Measurements from ENCODE around the gene SEC24D.
"Not testable (repeated sequence)": the region's sequence is repeated elsewhere in the genome, so short reads cannot be mapped to it uniquely, and the experiment has no call there.

SEC24D gene

GRCh38 chr4:118810991-118811764 lies 24.7 kb downstream of the SEC24D start:
- DNase-seq (ENCODE audit: low spot score): no peak

- no peak for DNase-seq (ENCODE audit: low spot score)
Observed at GRCh38 chr4:118807659-118808058, 28.3 kb downstream of the SEC24D start.

GRCh38 chr4:118803253-118803652 lies 32.7 kb downstream of the SEC24D start:
- no peak for DNase-seq (ENCODE audit: low spot score)

- DNase-seq (ENCODE audit: low spot score): no peak
Observed at GRCh38 chr4:118801895-118802575, 33.9 kb downstream of the SEC24D start.

- no peak for DNase-seq (ENCODE audit: low spot score)
Observed at GRCh38 chr4:118799231-118799942, 36.5 kb downstream of the SEC24D start.

- no peak for DNase-seq (ENCODE audit: low spot score)
Observed at GRCh38 chr4:118798658-118799057, 37.3 kb downstream of the SEC24D start.

GRCh38 chr4:118797558-118798142 lies 38.3 kb downstream of the SEC24D start:
- DNase-seq (ENCODE audit: low spot score): no peak

GRCh38 chr4:118791690-118792446 lies 44.1 kb downstream of the SEC24D start:
- not testable (repeated sequence) for DNase-seq (ENCODE audit: low spot score)

- no peak for DNase-seq (ENCODE audit: low spot score)
Observed at GRCh38 chr4:118790544-118790943, 45.4 kb downstream of the SEC24D start.

- DNase-seq (ENCODE audit: low spot score): no peak
Observed at GRCh38 chr4:118788911-118789310, 47.0 kb downstream of the SEC24D start.

GRCh38 chr4:118787844-118788380 lies 48.0 kb downstream of the SEC24D start:
- no peak for DNase-seq (ENCODE audit: low spot score)

- DNase-seq (ENCODE audit: low spot score): no peak
Observed at GRCh38 chr4:118784776-118785175, 51.1 kb downstream of the SEC24D start.

- no peak for DNase-seq (ENCODE audit: low spot score)
Observed at GRCh38 chr4:118783887-118784286, 52.0 kb downstream of the SEC24D start.

GRCh38 chr4:118782886-118783285 lies 53.0 kb downstream of the SEC24D start:
- not testable (repeated sequence) for DNase-seq (ENCODE audit: low spot score)

GRCh38 chr4:118777649-118778048 lies 58.3 kb downstream of the SEC24D start:
- not testable (repeated sequence) for DNase-seq (ENCODE audit: low spot score)

- not testable (repeated sequence) for DNase-seq (ENCODE audit: low spot score)
Observed at GRCh38 chr4:118776955-118777640, 58.8 kb downstream of the SEC24D start.

GRCh38 chr4:118776157-118776954 lies 59.6 kb downstream of the SEC24D start:
- no peak for DNase-seq (ENCODE audit: low spot score)

GRCh38 chr4:118775405-118775804 lies 60.5 kb downstream of the SEC24D start:
- DNase-seq (ENCODE audit: low spot score): no peak

- no peak for DNase-seq (ENCODE audit: low spot score)
Observed at GRCh38 chr4:118774989-118775388, 60.9 kb downstream of the SEC24D start.

- DNase-seq (ENCODE audit: low spot score): no peak
Observed at GRCh38 chr4:118774321-118774720, 61.6 kb downstream of the SEC24D start.
